Measurements from ENCODE around the gene COPS2.

Gene COPS2

DNA sequence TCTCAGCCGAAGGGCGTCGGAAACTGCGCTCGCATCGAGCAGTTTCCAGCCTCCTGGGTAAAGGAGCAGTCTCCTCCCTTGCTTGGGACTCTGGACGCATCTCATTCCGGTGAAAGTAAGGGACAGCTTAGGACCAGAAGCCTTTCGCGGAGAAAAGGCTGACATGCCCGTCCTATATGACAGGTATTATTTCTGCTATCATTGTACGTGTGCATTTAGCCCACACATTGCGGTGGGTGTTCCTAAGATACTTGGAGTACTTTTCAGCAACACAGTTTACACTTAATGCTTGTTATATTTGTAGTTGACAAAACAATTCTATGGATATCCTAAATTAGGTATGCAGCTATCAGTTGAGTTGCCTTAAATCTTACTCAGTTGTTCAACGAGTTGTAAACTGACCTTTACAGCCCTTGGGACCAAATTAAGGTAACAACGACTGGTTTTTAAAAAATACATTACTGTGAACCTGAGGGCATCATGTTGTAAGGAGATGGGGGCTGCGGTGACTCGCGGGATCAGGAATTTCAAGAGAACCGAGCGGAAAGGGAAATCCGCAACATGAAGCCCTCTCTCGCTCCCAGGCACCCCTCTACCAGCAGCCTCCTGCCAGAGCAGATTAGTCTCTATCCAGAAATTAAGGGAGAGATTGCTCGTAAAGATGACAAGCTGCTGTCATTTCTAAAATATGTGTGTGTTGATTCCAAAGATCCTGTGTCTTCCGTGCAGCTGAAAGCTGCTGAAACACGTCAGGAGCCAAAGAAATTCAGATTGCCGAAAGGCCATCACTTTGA lies 632 bp upstream of the COPS2 start:
- peak; percentile 52 for DNase-seq

GRCh38 chr15:49154799-49155109 lies 645 bp downstream of the COPS2 start:
- no peak for DNase-seq

DNA sequence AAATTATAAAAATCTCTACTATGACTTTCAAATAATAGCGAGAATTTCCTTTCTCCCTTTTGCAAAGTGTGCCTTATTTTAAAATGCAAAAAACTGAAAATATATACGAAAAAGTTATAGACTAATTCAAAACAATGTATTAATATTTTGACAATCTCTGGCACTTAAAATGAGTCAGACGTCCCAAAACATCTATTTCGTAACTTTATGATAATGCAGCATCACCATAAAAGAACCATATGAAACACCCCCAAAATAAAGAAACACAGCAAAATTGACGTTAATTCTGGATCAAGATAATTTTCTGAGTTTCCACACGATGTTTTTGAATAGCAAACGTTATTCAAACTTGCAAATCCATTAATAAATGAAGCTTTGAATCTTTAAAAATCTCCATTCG lies 1.0 kb downstream of the COPS2 start:
- no peak for DNase-seq

GRCh38 chr15:49152552-49153312 lies 2.7 kb downstream of the COPS2 start:
- no peak for DNase-seq

DNA sequence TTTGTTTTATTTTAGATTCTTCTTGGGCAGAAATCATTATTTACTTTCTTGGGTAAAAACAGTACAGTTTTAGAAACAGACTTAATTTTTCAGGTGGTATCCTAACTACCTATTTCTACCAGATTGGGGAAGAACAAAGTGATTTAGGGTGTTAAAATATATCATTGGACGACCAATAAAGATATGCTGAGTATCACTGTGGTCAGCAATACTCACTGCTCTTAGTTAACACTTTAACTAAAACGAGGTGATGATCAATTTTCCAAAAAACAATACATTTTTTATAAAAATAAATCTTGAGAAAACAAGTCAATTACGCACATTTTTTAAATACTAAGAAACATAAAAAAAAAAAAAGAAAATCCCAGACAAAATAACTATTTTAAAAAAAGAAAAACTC lies 3.6 kb downstream of the COPS2 start:
- no peak for DNase-seq

- no peak for DNase-seq
Observed at GRCh38 chr15:49148727-49149126, 6.7 kb downstream of the COPS2 start.

DNA sequence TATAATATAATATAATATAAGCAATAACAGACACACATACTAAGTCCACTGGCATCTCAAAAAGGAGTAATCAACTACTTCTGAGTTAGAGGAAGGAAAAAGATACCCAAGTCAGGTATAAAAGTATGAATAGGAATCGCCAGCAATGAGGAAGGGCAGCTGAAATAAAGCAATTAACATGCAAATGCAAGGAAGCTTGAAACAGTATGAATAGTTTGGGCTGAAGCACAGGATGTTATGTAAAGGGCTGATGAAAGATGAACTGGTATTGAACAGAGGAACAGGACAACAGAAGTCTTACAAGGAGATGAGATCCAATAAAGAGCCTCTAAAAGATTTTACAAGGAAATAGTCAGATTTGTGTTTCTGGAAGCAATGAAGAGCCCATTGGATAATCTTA lies 7.1 kb downstream of the COPS2 start:
- DNase-seq, result no peak

DNA sequence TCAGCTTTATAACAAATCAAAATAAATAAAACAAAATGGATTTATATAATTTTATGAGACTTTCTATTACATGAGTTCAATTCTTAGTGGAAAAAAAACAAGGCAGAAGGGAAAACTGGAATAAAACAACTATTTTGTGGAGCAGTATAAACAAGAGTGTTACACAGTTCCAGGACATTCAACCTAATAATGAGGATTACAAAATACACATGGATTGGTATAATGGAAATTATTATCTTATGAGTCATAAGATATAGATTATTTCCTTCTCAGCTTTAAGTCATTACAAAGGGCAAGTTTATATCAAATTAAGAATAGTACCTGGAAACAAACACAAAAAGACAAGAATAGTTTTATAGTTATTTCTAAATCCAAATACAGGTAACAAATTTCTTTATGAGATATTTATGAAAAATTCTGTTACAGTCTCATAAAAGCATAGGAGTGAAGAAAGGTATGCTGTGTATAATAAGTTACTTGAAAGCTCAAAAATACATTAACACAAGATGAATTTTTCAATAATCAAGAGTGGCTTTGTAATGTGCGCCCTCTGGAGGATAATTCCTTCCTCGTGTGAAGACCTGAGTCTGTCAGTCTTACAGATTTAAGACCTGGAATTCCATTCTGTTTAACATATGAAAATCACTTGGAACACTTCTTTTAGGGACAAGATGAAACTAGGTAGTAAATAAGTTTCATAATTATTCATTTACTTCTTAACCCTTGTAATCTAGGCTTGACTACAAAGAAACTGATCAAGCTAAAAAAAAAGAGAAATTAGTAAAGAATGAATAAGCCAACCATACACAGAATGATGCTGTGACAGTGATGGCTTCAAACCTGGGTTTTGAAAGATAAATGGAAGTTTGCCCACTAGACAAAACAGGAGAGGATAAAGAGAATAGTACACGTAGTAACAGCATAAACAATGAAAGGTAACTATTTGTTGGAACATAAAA lies 9.5 kb downstream of the COPS2 start:
- peak; percentile 69 for DNase-seq

GRCh38 chr15:49137861-49138260 lies 17.5 kb downstream of the COPS2 start:
- peak; percentile 60 for DNase-seq

GRCh38 chr15:49135911-49136310 lies 19.5 kb downstream of the COPS2 start:
- peak; percentile 88 for DNase-seq

GRCh38 chr15:49135342-49135857 lies 20.0 kb downstream of the COPS2 start:
- peak; percentile 39 for DNase-seq

DNA sequence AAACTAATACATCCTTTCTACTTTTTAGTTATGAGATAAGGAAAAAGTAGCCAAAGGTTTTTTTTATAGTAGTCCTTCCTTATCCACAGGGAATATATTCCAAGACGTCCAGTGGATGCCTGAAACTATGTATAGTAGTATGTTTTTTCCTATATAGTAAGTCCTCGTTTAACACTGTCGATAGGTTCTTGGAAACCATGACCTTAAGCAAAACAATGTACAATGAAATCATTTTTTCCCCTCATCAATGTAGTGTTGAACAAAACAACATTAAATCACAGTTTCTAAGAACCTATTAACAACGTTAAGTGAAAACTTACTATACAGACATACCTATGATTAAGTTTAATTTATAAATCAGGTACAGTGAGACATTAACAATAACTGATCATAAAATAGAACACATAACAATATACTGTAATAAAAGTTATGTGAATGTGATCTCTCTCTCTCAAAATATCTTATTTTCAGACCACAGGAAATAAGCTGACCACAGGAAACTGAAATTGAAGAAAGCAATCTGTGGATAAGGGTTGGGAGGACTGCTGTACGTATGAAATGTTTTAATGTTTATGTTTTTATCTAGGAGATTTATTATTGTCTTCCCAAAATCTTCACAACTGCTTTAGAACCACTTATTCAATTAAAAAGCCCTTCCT lies 20.6 kb downstream of the COPS2 start:
- DNase-seq, result peak; percentile 34

DNA sequence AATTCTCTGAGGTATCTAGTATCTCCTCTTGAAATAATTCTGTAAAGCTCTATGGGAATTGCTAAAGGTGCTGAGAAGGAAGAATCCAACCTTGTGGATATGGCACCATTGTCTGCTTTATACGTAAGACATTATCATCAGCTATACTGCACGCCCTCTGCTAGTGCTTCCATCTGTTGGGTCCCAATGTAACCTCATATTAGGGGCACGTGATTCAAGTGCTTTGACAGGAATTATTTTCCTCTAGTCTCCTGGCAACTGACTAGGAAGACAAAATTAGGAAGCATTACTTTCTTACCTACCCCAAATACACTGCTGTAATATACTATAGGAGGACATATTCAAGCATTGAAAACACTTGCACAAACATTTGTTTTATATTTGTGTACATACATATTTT lies 24.0 kb downstream of the COPS2 start:
- no peak for DNase-seq

GRCh38 chr15:49124371-49124770 lies 31.0 kb downstream of the COPS2 start:
- no peak for DNase-seq

DNA sequence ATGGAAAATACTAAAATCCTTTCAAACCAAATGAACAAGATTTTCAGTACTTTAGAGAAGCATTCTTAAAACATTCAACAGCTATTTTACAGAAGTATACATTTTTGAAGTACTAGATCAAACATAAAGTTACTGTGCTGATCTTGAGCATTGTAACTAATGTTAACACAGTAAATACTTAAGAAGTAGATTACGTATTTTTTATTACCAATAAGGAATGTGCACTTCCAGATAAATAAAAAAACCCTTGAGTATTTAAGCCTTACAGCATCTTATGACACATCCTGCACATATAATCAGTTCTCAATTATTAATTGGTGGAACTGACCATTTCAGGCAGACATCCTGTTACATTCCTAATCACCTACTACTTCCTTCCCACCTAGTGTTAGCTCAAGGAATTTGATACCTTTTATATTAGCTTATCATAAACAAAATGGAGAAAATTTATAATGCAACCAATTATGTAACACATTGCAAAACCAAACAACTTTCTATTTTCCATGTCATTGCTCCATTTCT lies 32.8 kb downstream of the COPS2 start:
- DNase-seq, result no peak

DNA sequence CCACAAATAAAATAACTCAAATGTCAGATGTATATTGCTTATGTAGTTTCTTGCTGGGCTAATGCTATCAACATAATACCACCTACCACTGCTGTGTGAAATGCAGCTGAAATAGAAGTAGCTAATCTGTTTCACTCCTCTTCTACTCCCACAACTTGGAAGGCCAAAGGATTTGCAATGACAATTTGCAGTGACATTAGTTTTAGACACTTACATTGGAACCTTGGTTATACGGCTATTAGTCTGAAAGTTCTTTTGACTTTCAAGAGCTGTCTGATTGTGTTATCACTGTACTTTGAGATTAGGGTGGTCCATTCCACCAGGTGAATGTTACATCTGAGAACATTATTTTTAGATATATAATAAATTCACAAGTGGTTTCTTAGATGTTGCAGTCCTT lies 33.5 kb downstream of the COPS2 start:
- no peak for DNase-seq

DNA sequence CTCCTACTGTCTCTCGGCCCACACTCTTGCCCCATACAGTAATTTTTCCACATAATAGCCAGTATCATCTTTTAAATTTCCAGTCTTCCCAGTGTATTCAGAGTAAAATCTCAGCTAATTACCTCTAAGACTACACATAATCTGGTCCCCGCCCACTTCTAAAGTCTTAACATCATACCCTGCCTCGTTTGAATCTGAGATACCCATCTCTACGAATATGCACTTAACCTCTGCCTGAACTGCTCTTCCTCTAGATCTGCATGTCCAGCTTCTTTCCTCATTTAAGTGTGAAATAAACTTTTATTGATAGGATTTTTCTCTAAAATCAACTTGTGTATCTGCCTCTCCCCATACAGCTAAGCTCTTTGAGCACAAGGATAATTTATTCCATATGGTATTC lies 34.6 kb downstream of the COPS2 start:
- DNase-seq, result no peak

DNA sequence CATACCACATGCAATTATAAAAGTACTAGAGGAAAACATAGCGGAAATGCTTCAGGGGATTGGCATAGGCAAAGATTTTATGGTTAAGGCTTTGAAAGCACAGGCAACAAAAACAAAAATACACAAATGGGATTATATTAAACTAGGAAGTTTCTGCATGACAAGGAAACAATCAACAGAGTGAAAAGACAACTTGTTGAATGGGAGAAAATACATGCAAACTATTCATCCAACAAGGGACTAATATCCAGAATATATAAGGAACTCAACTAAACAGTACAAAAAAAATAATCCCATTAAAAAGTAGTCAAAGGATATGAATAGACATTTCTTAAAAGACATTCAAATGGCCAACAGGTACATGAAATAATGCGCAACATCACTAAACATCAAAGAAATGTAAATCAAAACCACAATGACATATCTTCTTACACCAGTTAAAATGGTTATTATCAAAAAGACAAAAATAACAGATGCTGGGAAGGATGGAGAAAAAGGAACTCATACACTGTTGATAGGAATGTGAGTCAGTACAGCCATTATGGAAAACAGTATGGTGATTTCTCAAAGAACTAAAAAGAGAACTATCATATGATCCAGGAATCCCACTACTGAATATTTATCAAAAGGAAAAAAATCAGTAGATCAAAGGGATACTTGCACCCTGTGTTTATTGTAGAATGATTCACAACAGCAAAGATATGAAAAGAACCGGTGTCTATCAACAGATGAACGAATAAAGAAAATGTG lies 39.1 kb downstream of the COPS2 start:
- no peak for DNase-seq

- DNase-seq, result no peak
Observed at GRCh38 chr15:49115062-49115461, 40.3 kb downstream of the COPS2 start.

GRCh38 chr15:49110158-49110944 lies 45.0 kb downstream of the COPS2 start:
- DNase-seq, result no peak

GRCh38 chr15:49103002-49103401 lies 52.4 kb downstream of the COPS2 start:
- peak; percentile 21 for DNase-seq

All from EL (cell line).